SK-N-SH treated with all-trans-retinoic acid at 6 μM for 48 hours (cell line): Measurements from ENCODE around the gene MTMR3.

ENCODE experiments used
- ATAC-seq: fragments of 200-7000 bp; cut with Tn5 transposase; 3 replicates; pipeline ENCODE4 v1.9.1; 2020; ENCODE audit warnings: mild to moderate bottlenecking, moderate library complexity
- ARNTL ChIP-seq: fragments of 450-650 bp; formaldehyde crosslinking; IDR thresholded peaks from 2 replicates; pipeline ENCODE4 v1.5.0; 2020; ENCODE audit warnings: low read depth, mild to moderate bottlenecking, moderate library complexity, borderline replicate concordance
- BACH2 ChIP-seq: fragments of 250-450 bp; sonication (Bioruptor Pico); IDR thresholded peaks from 2 replicates; pipeline ENCODE4 v1.9.0; 2021; ENCODE audit warnings: mild to moderate bottlenecking, borderline replicate concordance
- CREB5 ChIP-seq: fragments of 250-450 bp; sonication (Bioruptor Pico); IDR thresholded peaks from 2 replicates; pipeline ENCODE4 v1.5.1; 2020; ENCODE audit warnings: low read depth, mild to moderate bottlenecking, moderate library complexity
- CSDC2 ChIP-seq: fragments of 250-450 bp; sonication (Bioruptor Pico); IDR thresholded peaks from 2 replicates; pipeline ENCODE4 v1.5.0; 2020; ENCODE audit warnings: mild to moderate bottlenecking, moderate library complexity
- CSRNP3 ChIP-seq: fragments of 250-450 bp; sonication (Bioruptor Pico); IDR thresholded peaks from 2 replicates; pipeline ENCODE4 v1.5.1; 2021; ENCODE audit warnings: mild to moderate bottlenecking, moderate library complexity
- ESRRG ChIP-seq: fragments of 250-450 bp; sonication (Bioruptor Pico); IDR thresholded peaks from 2 replicates; pipeline ENCODE4 v1.6.1; 2021; ENCODE audit warnings: mild to moderate bottlenecking
- GLIS3 ChIP-seq: fragments of 250-450 bp; sonication (Bioruptor Pico); IDR thresholded peaks from 2 replicates; pipeline ENCODE4 v1.5.0; 2020; ENCODE audit warnings: mild to moderate bottlenecking, moderate library complexity
- ISL1 ChIP-seq: fragments of 250-450 bp; sonication (Bioruptor Pico); IDR thresholded peaks from 2 replicates; pipeline ENCODE4 v2.1.2; 2022; ENCODE audit warnings: mild to moderate bottlenecking, moderate library complexity
- OSR1 ChIP-seq: fragments of 250-450 bp; sonication (Bioruptor Pico); IDR thresholded peaks from 2 replicates; pipeline ENCODE4 v1.8.0; 2022; ENCODE audit warnings: moderate library complexity, mild to moderate bottlenecking, inconsistent platforms
- POU6F1 ChIP-seq: fragments of 250-450 bp; sonication (Bioruptor Pico); IDR thresholded peaks from 2 replicates; pipeline ENCODE4 v1.8.0; 2021; ENCODE audit warnings: low read depth, mild to moderate bottlenecking, moderate library complexity, borderline replicate concordance
- RARB ChIP-seq: fragments of 250-450 bp; sonication (Bioruptor Pico); IDR thresholded peaks from 2 replicates; pipeline ENCODE4 v1.8.0; 2021; ENCODE audit warnings: mild to moderate bottlenecking, moderate library complexity
- TCF4 ChIP-seq: fragments of 250-450 bp; sonication (Bioruptor Pico); IDR thresholded peaks from 2 replicates; pipeline ENCODE4 v1.8.0; 2021; ENCODE audit warnings: mild to moderate bottlenecking, moderate library complexity, borderline replicate concordance
- TOX ChIP-seq: fragments of 250-450 bp; sonication (Bioruptor Pico); IDR thresholded peaks from 2 replicates; pipeline ENCODE4 v1.8.0; 2021; ENCODE audit warnings: mild to moderate bottlenecking, moderate library complexity, borderline replicate concordance
- TSHZ2 ChIP-seq: fragments of 250-450 bp; sonication (Bioruptor Pico); IDR thresholded peaks from 2 replicates; pipeline ENCODE4 v1.5.0; 2020; ENCODE audit warnings: mild to moderate bottlenecking, moderate library complexity
- ZC3H10 ChIP-seq: fragments of 250-450 bp; sonication (Bioruptor Pico); IDR thresholded peaks from 2 replicates; pipeline ENCODE4 v1.5.1; 2021; ENCODE audit warnings: mild to moderate bottlenecking, moderate library complexity
- ZFP3 ChIP-seq: fragments of 250-450 bp; sonication (Bioruptor Pico); IDR thresholded peaks from 2 replicates; pipeline ENCODE4 v1.5.0; 2020; ENCODE audit warnings: mild to moderate bottlenecking, moderate library complexity
- ZFP30 ChIP-seq: fragments of 450-650 bp; formaldehyde crosslinking; IDR thresholded peaks from 2 replicates; pipeline ENCODE4 v1.5.0; 2022; ENCODE audit warnings: mild to moderate bottlenecking, moderate library complexity
- ZNF565 ChIP-seq: fragments of 450-650 bp; formaldehyde crosslinking; conservative IDR thresholded peaks from 2 replicates; pipeline ENCODE4 v1.5.0; 2020; ENCODE audit warnings: low read depth, mild to moderate bottlenecking, moderate library complexity
- ZNF70 ChIP-seq: fragments of 450-650 bp; formaldehyde crosslinking; IDR thresholded peaks from 2 replicates; pipeline ENCODE4 v1.5.0; 2020; ENCODE audit warnings: mild to moderate bottlenecking, moderate library complexity
- ZNF8 ChIP-seq: fragments of 450-650 bp; formaldehyde crosslinking; IDR thresholded peaks from 2 replicates; pipeline ENCODE4 v1.5.0; 2020; ENCODE audit warnings: mild to moderate bottlenecking, moderate library complexity
- TF ChIP-seq, protein P1 (sequence below): fragments of 250-450 bp; sonication (Bioruptor Pico); IDR thresholded peaks from 2 replicates; pipeline ENCODE4 v1.8.0; 2020; ENCODE audit warnings: mild to moderate bottlenecking, moderate library complexity, borderline replicate concordance

The MTMR3 gene

DNA sequence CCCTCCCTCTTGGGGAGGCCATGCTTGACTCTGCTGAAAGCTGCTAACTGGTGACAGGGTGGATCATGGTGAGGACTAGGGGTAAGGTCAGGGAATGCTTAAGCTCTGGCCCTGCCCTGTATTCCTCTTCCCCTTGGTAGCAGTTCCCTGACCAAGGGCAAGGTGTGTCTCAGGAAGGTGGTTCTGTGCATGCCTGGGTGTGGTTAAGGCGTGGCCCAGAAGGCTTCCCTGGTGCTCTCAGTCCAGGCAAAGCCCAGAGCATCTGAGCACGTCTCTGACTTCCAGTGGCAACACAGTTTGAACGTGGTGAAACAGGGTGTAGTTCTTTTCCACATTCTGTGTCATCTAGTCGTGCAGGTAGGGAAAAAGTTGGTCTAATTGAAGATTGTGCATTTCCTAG is 144.2 kb downstream of the MTMR3 start:
- no peak for ATAC-seq
- TF ChIP-seq BACH2 (CRISPR knock-in tag) = no peak
- no peak for TF ChIP-seq TOX (CRISPR knock-in tag)
- no peak for TF ChIP-seq ZNF8 (CRISPR knock-in tag)
- TF ChIP-seq ZNF70 (CRISPR knock-in tag) = no peak
- TF ChIP-seq RARB (CRISPR knock-in tag) = no peak
- TF ChIP-seq CSRNP3 (CRISPR knock-in tag) = no peak

DNA sequence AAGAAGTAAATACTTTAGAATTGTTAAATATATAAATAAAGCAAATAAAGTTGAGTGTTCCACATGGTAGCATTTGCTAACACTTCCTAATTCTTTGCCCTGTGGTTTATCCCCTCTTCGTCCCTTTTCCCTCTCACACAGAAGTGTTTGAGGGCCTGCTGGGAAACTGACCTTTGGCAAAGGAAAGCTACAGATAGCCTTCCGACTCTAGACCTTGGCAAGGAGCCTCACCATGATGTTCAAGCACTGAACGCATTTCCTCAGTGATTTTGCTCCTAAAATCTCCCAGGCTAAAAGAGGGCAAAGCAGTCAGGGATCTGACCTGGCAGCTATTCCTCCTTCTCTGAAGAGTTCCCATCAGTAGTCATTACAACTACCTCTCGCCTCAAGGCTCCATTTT is 144.8 kb downstream of the MTMR3 start:
- no peak for TF ChIP-seq CREB5
- TF ChIP-seq OSR1 (CRISPR knock-in tag) = no peak
- TF ChIP-seq ZNF70 (CRISPR knock-in tag) = no peak
- no peak for TF ChIP-seq ESRRG
- TF ChIP-seq ZNF565 (CRISPR knock-in tag) = no peak
- TF ChIP-seq POU6F1 (CRISPR knock-in tag) = no peak
- TF ChIP-seq, all 23 proteins: peak for 0
- ATAC-seq = no peak

DNA sequence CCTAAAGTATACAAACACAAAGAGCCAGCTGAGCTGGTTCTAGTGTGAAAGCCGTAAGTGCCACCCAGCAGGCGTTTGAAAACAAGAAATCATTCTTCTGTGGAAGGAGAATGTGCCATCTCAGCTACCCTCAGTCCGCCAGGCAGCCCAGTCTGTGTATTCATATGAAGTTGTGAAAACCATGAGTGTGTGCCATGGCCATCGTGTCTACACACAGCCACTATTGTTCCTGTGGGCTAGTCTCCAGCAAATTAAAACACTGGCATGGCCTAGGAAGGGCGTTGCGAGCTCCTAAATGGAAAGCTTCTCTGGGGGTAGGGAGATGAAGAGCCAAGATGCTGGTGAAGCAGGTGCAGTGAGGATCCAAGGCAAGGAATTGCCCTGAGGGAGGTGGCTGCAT is 145.8 kb downstream of the MTMR3 start:
- ATAC-seq = no peak

DNA sequence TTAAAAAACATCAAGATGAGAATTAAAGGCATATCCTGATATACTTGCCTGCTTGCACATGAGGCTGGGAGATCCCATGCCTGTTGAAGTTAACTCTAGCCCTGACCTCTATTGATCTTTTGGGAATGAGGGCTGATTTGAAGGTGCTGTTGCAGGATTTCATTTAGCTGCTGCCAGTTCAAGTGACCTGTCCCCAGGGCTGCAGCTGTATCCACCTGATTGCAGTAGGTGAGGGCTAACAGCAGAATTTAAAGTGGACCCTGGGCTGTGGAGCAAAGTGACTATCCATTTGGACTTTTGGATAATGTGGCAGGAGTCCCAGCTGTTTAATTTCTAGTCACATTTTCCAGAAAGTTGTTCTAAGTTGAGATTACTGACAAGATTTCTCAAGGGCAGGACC is 146.5 kb downstream of the MTMR3 start:
- no peak for ATAC-seq
- TF ChIP-seq ISL1 (CRISPR knock-in tag) (no peak), ZFP30 (no peak), TOX (CRISPR knock-in tag) (no peak), ESRRG (no peak), RARB (CRISPR knock-in tag) (no peak), ARNTL (CRISPR knock-in tag) (no peak), ZNF8 (CRISPR knock-in tag) (no peak), GLIS3 (no peak), POU6F1 (CRISPR knock-in tag) (no peak)

More for the DNA sequence above, 145.8 kb downstream of the MTMR3 start:
- TF ChIP-seq ESRRG (no peak), TCF4 (CRISPR knock-in tag) (no peak), TOX (CRISPR knock-in tag) (no peak), CSDC2 (CRISPR knock-in tag) (no peak), ISL1 (CRISPR knock-in tag) (no peak), CSRNP3 (CRISPR knock-in tag) (no peak), ZC3H10 (CRISPR knock-in tag) (no peak), GLIS3 (no peak), OSR1 (CRISPR knock-in tag) (no peak)
- TF ChIP-seq, all 23 proteins: peak for 0

DNA sequence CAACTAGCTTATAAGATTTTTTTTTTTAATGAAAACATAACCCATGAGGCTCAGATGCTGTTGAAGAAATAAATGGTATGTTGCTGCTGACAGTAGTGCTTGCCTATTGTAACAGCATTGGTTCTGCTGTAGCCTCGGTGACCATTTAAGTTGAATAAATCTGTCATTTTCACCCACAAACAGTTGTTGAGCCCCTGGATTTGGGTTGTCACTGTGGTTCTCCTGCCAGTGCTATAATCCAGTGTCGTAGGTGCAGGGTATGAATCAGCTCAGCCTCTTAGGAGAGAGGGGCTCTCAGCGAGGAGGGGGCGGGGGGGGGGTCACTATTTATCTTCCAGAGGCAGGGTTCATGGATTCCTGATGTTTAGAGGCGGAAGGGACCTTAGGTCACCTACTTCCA is 147.4 kb downstream of the MTMR3 start:
- no peak for ATAC-seq
- no peak for TF ChIP-seq ARNTL (CRISPR knock-in tag)
- TF ChIP-seq ZFP3 (CRISPR knock-in tag) = no peak
- TF ChIP-seq, protein P1, sequence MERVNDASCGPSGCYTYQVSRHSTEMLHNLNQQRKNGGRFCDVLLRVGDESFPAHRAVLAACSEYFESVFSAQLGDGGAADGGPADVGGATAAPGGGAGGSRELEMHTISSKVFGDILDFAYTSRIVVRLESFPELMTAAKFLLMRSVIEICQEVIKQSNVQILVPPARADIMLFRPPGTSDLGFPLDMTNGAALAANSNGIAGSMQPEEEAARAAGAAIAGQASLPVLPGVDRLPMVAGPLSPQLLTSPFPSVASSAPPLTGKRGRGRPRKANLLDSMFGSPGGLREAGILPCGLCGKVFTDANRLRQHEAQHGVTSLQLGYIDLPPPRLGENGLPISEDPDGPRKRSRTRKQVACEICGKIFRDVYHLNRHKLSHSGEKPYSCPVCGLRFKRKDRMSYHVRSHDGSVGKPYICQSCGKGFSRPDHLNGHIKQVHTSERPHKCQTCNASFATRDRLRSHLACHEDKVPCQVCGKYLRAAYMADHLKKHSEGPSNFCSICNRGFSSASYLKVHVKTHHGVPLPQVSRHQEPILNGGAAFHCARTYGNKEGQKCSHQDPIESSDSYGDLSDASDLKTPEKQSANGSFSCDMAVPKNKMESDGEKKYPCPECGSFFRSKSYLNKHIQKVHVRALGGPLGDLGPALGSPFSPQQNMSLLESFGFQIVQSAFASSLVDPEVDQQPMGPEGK (CRISPR knock-in tag) = no peak
- no peak for TF ChIP-seq POU6F1 (CRISPR knock-in tag)
- TF ChIP-seq TSHZ2 (CRISPR knock-in tag) = no peak
